ENCODE data around the gene KDM5A. TPM values are rescaled to one million over a fixed set of nuclear protein-coding genes. Genes with fewer than 3 reads are reported as not detected.

Gene KDM5A
- total and polyA plus RNA-seq, 2 experiments from 2014 or later = 47.1 to 48.3 TPM

GRCh38 chr12:275812-276211 is 113.3 kb downstream of the KDM5A start:
- Histone ChIP-seq H2AFZ (no peak overlapping the region), H3K4me2 (no peak overlapping the region), H4K20me1 (replicated peaks; ENCODE audit: insufficient read depth) (no peaks in the 10 kb centered on the region), H3F3A (replicated peaks; ENCODE audit: low read depth) (no peaks in the 10 kb centered on the region), H3K36me3 (ENCODE audit: insufficient read depth) (no peaks in the 10 kb centered on the region), H3K27me3 (ENCODE audit: insufficient read depth) (no peaks in the 10 kb centered on the region), H3K9me2 (ENCODE audit: insufficient read depth) (peaks cover 8% of the 10 kb centered on the region; the same call in 1 of the 2 replicates), H3K79me2 (replicated peaks; ENCODE audit: insufficient read depth) (no peaks in the 10 kb centered on the region), H3K4me3 (no peak overlapping the region), H3K27ac (ENCODE audit: low read depth) (no peak overlapping the region), H3K4me1 (ENCODE audit: insufficient read depth) (no peaks in the 10 kb centered on the region)
- no peaks in the 10 kb centered on the region for H3K4me1 Mint-ChIP-seq
- H3K27ac Mint-ChIP-seq = no peak overlapping the region
- TF ChIP-seq, protein P1, sequence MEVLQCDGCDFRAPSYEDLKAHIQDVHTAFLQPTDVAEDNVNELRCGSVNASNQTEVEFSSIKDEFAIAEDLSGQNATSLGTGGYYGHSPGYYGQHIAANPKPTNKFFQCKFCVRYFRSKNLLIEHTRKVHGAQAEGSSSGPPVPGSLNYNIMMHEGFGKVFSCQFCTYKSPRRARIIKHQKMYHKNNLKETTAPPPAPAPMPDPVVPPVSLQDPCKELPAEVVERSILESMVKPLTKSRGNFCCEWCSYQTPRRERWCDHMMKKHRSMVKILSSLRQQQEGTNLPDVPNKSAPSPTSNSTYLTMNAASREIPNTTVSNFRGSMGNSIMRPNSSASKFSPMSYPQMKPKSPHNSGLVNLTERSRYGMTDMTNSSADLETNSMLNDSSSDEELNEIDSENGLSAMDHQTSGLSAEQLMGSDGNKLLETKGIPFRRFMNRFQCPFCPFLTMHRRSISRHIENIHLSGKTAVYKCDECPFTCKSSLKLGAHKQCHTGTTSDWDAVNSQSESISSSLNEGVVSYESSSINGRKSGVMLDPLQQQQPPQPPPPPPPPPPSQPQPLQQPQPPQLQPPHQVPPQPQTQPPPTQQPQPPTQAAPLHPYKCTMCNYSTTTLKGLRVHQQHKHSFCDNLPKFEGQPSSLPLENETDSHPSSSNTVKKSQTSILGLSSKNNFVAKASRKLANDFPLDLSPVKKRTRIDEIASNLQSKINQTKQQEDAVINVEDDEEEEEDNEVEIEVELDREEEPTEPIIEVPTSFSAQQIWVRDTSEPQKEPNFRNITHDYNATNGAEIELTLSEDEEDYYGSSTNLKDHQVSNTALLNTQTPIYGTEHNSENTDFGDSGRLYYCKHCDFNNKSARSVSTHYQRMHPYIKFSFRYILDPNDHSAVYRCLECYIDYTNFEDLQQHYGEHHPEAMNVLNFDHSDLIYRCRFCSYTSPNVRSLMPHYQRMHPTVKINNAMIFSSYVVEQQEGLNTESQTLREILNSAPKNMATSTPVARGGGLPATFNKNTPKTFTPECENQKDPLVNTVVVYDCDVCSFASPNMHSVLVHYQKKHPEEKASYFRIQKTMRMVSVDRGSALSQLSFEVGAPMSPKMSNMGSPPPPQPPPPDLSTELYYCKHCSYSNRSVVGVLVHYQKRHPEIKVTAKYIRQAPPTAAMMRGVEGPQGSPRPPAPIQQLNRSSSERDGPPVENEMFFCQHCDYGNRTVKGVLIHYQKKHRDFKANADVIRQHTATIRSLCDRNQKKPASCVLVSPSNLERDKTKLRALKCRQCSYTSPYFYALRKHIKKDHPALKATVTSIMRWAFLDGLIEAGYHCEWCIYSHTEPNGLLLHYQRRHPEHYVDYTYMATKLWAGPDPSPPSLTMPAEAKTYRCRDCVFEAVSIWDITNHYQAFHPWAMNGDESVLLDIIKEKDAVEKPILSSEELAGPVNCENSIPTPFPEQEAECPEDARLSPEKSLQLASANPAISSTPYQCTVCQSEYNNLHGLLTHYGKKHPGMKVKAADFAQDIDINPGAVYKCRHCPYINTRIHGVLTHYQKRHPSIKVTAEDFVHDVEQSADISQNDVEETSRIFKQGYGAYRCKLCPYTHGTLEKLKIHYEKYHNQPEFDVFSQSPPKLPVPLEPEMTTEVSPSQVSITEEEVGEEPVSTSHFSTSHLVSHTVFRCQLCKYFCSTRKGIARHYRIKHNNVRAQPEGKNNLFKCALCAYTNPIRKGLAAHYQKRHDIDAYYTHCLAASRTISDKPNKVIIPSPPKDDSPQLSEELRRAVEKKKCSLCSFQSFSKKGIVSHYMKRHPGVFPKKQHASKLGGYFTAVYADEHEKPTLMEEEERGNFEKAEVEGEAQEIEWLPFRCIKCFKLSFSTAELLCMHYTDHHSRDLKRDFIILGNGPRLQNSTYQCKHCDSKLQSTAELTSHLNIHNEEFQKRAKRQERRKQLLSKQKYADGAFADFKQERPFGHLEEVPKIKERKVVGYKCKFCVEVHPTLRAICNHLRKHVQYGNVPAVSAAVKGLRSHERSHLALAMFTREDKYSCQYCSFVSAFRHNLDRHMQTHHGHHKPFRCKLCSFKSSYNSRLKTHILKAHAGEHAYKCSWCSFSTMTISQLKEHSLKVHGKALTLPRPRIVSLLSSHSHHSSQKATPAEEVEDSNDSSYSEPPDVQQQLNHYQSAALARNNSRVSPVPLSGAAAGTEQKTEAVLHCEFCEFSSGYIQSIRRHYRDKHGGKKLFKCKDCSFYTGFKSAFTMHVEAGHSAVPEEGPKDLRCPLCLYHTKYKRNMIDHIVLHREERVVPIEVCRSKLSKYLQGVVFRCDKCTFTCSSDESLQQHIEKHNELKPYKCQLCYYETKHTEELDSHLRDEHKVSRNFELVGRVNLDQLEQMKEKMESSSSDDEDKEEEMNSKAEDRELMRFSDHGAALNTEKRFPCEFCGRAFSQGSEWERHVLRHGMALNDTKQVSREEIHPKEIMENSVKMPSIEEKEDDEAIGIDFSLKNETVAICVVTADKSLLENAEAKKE (CRISPR knock-in tag; IDR thresholded peaks at IDR 0.05) = no peak
- TF ChIP-seq, protein P2, sequence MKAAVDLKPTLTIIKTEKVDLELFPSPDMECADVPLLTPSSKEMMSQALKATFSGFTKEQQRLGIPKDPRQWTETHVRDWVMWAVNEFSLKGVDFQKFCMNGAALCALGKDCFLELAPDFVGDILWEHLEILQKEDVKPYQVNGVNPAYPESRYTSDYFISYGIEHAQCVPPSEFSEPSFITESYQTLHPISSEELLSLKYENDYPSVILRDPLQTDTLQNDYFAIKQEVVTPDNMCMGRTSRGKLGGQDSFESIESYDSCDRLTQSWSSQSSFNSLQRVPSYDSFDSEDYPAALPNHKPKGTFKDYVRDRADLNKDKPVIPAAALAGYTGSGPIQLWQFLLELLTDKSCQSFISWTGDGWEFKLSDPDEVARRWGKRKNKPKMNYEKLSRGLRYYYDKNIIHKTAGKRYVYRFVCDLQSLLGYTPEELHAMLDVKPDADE (IDR thresholded peaks at IDR 0.05) = no peak
- TF ChIP-seq CREB1 (CRISPR knock-in tag; IDR thresholded peaks at IDR 0.05; ENCODE audit: low read depth) = no peak
- TF ChIP-seq STAT1 (IDR thresholded peaks at IDR 0.05; ENCODE audit: unreplicated experiment) = no peak
- TF ChIP-seq CTCF (conservative IDR thresholded peaks at IDR 0.05; ENCODE audit: low read depth in 2 of 2) = no peak
- no peak for TF ChIP-seq JUNB (IDR thresholded peaks at IDR 0.05; ENCODE audit: unreplicated experiment)
- TF ChIP-seq ZNF114 (CRISPR knock-in tag; IDR thresholded peaks at IDR 0.05) = no peak
- TF ChIP-seq, protein P3, sequence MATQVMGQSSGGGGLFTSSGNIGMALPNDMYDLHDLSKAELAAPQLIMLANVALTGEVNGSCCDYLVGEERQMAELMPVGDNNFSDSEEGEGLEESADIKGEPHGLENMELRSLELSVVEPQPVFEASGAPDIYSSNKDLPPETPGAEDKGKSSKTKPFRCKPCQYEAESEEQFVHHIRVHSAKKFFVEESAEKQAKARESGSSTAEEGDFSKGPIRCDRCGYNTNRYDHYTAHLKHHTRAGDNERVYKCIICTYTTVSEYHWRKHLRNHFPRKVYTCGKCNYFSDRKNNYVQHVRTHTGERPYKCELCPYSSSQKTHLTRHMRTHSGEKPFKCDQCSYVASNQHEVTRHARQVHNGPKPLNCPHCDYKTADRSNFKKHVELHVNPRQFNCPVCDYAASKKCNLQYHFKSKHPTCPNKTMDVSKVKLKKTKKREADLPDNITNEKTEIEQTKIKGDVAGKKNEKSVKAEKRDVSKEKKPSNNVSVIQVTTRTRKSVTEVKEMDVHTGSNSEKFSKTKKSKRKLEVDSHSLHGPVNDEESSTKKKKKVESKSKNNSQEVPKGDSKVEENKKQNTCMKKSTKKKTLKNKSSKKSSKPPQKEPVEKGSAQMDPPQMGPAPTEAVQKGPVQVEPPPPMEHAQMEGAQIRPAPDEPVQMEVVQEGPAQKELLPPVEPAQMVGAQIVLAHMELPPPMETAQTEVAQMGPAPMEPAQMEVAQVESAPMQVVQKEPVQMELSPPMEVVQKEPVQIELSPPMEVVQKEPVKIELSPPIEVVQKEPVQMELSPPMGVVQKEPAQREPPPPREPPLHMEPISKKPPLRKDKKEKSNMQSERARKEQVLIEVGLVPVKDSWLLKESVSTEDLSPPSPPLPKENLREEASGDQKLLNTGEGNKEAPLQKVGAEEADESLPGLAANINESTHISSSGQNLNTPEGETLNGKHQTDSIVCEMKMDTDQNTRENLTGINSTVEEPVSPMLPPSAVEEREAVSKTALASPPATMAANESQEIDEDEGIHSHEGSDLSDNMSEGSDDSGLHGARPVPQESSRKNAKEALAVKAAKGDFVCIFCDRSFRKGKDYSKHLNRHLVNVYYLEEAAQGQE (IDR thresholded peaks at IDR 0.05; ENCODE audit: unreplicated experiment) = no peak
- no peak for TF ChIP-seq POLR2AphosphoS5 (IDR thresholded peaks at IDR 0.05; ENCODE audit: low read depth)
- TF ChIP-seq EZH2phosphoT487 (IDR thresholded peaks at IDR 0.05; ENCODE audit: unreplicated experiment) = no peak
- ATAC-seq (no peak), DNase-seq (ENCODE audit: low spot score) (no peak)
- no peaks in the 10 kb centered on the region for H3K36me3 Mint-ChIP-seq (ENCODE audit: low read depth)
- H3K27me3 Mint-ChIP-seq (ENCODE audit: insufficient read depth, low read depth, poor library complexity) = no peaks in the 10 kb centered on the region
- no peak overlapping the region for H3K4me3 Mint-ChIP-seq
- no peaks in the 10 kb centered on the region for H3K9me3 Mint-ChIP-seq
